HG02981 (cell line): ENCODE results near the gene ORMDL3.
"Not testable (repeated sequence)": the region's sequence is repeated elsewhere in the genome, so short reads cannot be mapped to it uniquely, and the experiment has no call there.

ENCODE experiments used
- ATAC-seq: cut with Tn5 transposase; IDR thresholded peaks from one replicate; pipeline ENCODE4 v1.9.1; 2021; ENCODE audit warnings: mild to moderate bottlenecking, moderate library complexity; ENCODE audit not compliant: unreplicated experiment

ORMDL3 gene

GRCh38 chr17:39887078-39887477, 40.3 kb downstream of the ORMDL3 start:
- ATAC-seq = no peak

GRCh38 chr17:39886102-39886501, 41.3 kb downstream of the ORMDL3 start:
- ATAC-seq = not testable (repeated sequence)

- ATAC-seq = no peak
These were observed 54.6 kb downstream of the ORMDL3 start for GRCh38 chr17:39872751-39873150.

GRCh38 chr17:39871801-39872200, 55.6 kb downstream of the ORMDL3 start:
- no peak for ATAC-seq
